ENCODE results near the gene AZGP1. TPM values are rescaled to one million over a fixed set of nuclear protein-coding genes. Genes with fewer than 3 reads are reported as not detected.

Gene AZGP1
- total RNA-seq: 0.13 TPM in 1 of 2 replicates, not detected in the other

GRCh38 chr7:99975782-99976521, at the start of gene AZGP1:
Gene AZGP1 (minus strand): TSS chr7:99976031. CDS start chr7:99976020, 11 bp downstream.

GRCh38 chr7:100015232-100016214, 39.7 kb upstream of the AZGP1 start, which contains the start of gene ZKSCAN1:
Gene ZKSCAN1 (plus strand): TSS chr7:100015596. CDS start chr7:100023507, 7,911 bp downstream.

GRCh38 chr7:99928994-99929729, 46.7 kb downstream of the AZGP1 start, which contains the start of gene GJC3:
Gene GJC3 (minus strand): TSS chr7:99929620. CDS start chr7:99929620, 0 bp downstream.

GRCh38 chr7:99918959-99919813, 56.6 kb downstream of the AZGP1 start, which contains the start of gene TRIM4:
Gene TRIM4 (minus strand): TSS chr7:99919530. CDS start chr7:99919401, 129 bp downstream.

Other genes with a start within 250 kb of the AZGP1 start
- gene CYP3A7, start 240.8 kb downstream of the AZGP1 start, total RNA-seq: not detected in 2 replicates
- not detected in 2 replicates for gene CYP3A4, start 191.8 kb downstream of the AZGP1 start, total RNA-seq
- gene CYP3A43, start 148.0 kb downstream of the AZGP1 start, total RNA-seq: not detected in 2 replicates
- 0.26 and 0.44 TPM in 2 replicates for gene OR2AE1, start 99.0 kb downstream of the AZGP1 start, total RNA-seq
- gene TRIM4, start 56.5 kb downstream of the AZGP1 start, total RNA-seq: 22.4 and 24.7 TPM in 2 replicates
- gene GJC3, start 46.4 kb downstream of the AZGP1 start, total RNA-seq: not detected in 2 replicates
- gene ZKSCAN1, start 39.6 kb upstream of the AZGP1 start, total RNA-seq: 33.3 and 42.2 TPM in 2 replicates
- gene ZSCAN21, start 73.7 kb upstream of the AZGP1 start, total RNA-seq: 8.8 and 10.7 TPM in 2 replicates
- 17.7 and 22.3 TPM in 2 replicates for gene ZNF3, start 105.7 kb upstream of the AZGP1 start, total RNA-seq
- 120 TPM in 2 replicates for gene COPS6, start 112.9 kb upstream of the AZGP1 start, total RNA-seq
- gene MCM7, start 125.4 kb upstream of the AZGP1 start, total RNA-seq: 48.7 and 92.6 TPM in 2 replicates
- gene AP4M1, start 125.6 kb upstream of the AZGP1 start, total RNA-seq: 24.2 and 24.6 TPM in 2 replicates
- 22.3 and 25.1 TPM in 2 replicates for gene TAF6, start 143.3 kb upstream of the AZGP1 start, total RNA-seq
- 35.3 and 43.7 TPM in 2 replicates for gene CNPY4, start 143.6 kb upstream of the AZGP1 start, total RNA-seq
- gene MBLAC1, start 150.9 kb upstream of the AZGP1 start, total RNA-seq: 2.5 and 3.2 TPM in 2 replicates
- gene LAMTOR4, start 172.9 kb upstream of the AZGP1 start, total RNA-seq: 167 and 169 TPM in 2 replicates
- 7.6 and 10.8 TPM in 2 replicates for gene TRAPPC14, start 182.7 kb upstream of the AZGP1 start, total RNA-seq
- 1.3 and 2.1 TPM in 2 replicates for gene GAL3ST4, start 192.6 kb upstream of the AZGP1 start, total RNA-seq
- gene GPC2, start 201.3 kb upstream of the AZGP1 start, total RNA-seq: 0.40 and 0.99 TPM in 2 replicates
- 0.92 and 1.1 TPM in 2 replicates for gene STAG3, start 201.9 kb upstream of the AZGP1 start, total RNA-seq
- gene PVRIG, start 243.9 kb upstream of the AZGP1 start, total RNA-seq: not detected in 2 replicates

Measured in aortic smooth muscle cell (primary cell).